GM19193 (cell line): ENCODE data around the gene UCKL1.

Source experiments
- POLR2A ChIP-seq: IDR thresholded peaks from 4 replicates; pipeline ENCODE4 v1.6.1; 2011; ENCODE audit not compliant: insufficient read depth, insufficient read length; ENCODE audit errors: extremely low read depth

Gene UCKL1

GRCh38 chr20:63896264-63897105 is 59.7 kb downstream of the UCKL1 start:
- TF ChIP-seq POLR2A, result no peak

- no peak for TF ChIP-seq POLR2A
Measured at GRCh38 chr20:63895952-63896263, 60.3 kb downstream of the UCKL1 start.

- no peak for TF ChIP-seq POLR2A
Measured at GRCh38 chr20:63895202-63895951, 60.8 kb downstream of the UCKL1 start.

- TF ChIP-seq POLR2A, result no peak
Measured at GRCh38 chr20:63894358-63895201, 61.6 kb downstream of the UCKL1 start, which contains the start of gene DNAJC5. DNAJC5 (plus strand) TSS chr20:63895126; CDS start chr20:63928346, 33,220 bp downstream.

GRCh38 chr20:63893999-63894357 is 62.2 kb downstream of the UCKL1 start:
- no peak for TF ChIP-seq POLR2A

- TF ChIP-seq POLR2A, result no peak
Measured at GRCh38 chr20:63892402-63892801, 63.8 kb downstream of the UCKL1 start.

GRCh38 chr20:63891061-63892002 is 64.9 kb downstream of the UCKL1 start:
- no peak for TF ChIP-seq POLR2A

- no peak for TF ChIP-seq POLR2A
Measured at GRCh38 chr20:63890616-63891015, 65.6 kb downstream of the UCKL1 start.

- no peak for TF ChIP-seq POLR2A
Measured at GRCh38 chr20:63890201-63890576, 66.0 kb downstream of the UCKL1 start.
